Trophoblast cell (in vitro differentiated cells and primary cell): ENCODE results near the gene ZNF613.

Experiments
- DNase-seq, 2 donors: peaks; one replicate each; pipeline ENCODE4 v3.0.0-alpha.2; 2016
- H2AFZ ChIP-seq: 2 replicates; pipeline ENCODE4 v1.6.1; 2013; ENCODE audit warnings: low read length, moderate library complexity, mild to moderate bottlenecking; ENCODE audit not compliant: insufficient read depth, poor library complexity
- H2AK5ac ChIP-seq: 2 replicates; pipeline ENCODE4 v1.6.1; 2013; ENCODE audit warnings: mild to moderate bottlenecking, low read length
- H2BK120ac ChIP-seq: 2 replicates; pipeline ENCODE4 v1.6.1; 2013; ENCODE audit warnings: low read length, mild to moderate bottlenecking, moderate library complexity; ENCODE audit not compliant: insufficient read depth, poor library complexity
- H2BK12ac ChIP-seq: 2 replicates; pipeline ENCODE4 v1.6.1; 2013; ENCODE audit warnings: mild to moderate bottlenecking, low read length, moderate library complexity
- H2BK5ac ChIP-seq: 2 replicates; pipeline ENCODE4 v1.6.1; 2013; ENCODE audit warnings: low read length, low read depth, moderate library complexity, mild to moderate bottlenecking; ENCODE audit not compliant: poor library complexity
- H3K14ac ChIP-seq: 2 replicates; pipeline ENCODE4 v1.6.1; 2013; ENCODE audit warnings: mild to moderate bottlenecking, low read length
- H3K18ac ChIP-seq: 2 replicates; pipeline ENCODE4 v1.6.1; 2013; ENCODE audit warnings: mild to moderate bottlenecking, low read length
- H3K23ac ChIP-seq: 2 replicates; pipeline ENCODE4 v1.6.1; 2013; ENCODE audit warnings: low read length
- H3K27ac ChIP-seq: 2 replicates; pipeline ENCODE4 v1.5.1; 2013; ENCODE audit warnings: low read depth, mild to moderate bottlenecking, inconsistent platforms, low read length, moderate library complexity
- H3K27me3 ChIP-seq: 2 replicates; pipeline ENCODE4 v1.6.1; 2013; ENCODE audit warnings: inconsistent platforms, mild to moderate bottlenecking, low read length, moderate library complexity; ENCODE audit not compliant: insufficient read depth
- H3K36me3 ChIP-seq, 2 experiments: 1 replicate in 1 of 2; 2 replicates in 1 of 2; pipeline ENCODE4 v1.6.1; 2013; ENCODE audit warnings: low read length in 2 of 2, mild to moderate bottlenecking in 2 of 2, moderate library complexity in 1 of 2; ENCODE audit not compliant: insufficient read depth in 2 of 2, control insufficient read depth in 1 of 2
- H3K4ac ChIP-seq: 2 replicates; pipeline ENCODE4 v1.6.1; 2013; ENCODE audit warnings: low read depth, mild to moderate bottlenecking, low read length, moderate library complexity
- H3K4me1 ChIP-seq, 2 experiments: 1 replicate in 1 of 2; 2 replicates in 1 of 2; pipeline ENCODE4 v1.6.1; 2013; ENCODE audit warnings: low read length in 2 of 2, mild to moderate bottlenecking in 2 of 2, moderate library complexity in 1 of 2; ENCODE audit not compliant: insufficient read depth in 2 of 2, control insufficient read depth in 1 of 2
- H3K4me2 ChIP-seq: 2 replicates; pipeline ENCODE4 v1.6.1; 2013; ENCODE audit warnings: inconsistent platforms, mild to moderate bottlenecking, low read length, moderate library complexity
- H3K4me3 ChIP-seq: 2 replicates; pipeline ENCODE4 v1.5.1; 2013; ENCODE audit warnings: mild to moderate bottlenecking, low read depth, low read length, inconsistent platforms
- H3K79me1 ChIP-seq: one replicate; pipeline ENCODE4 v1.6.1; 2013; ENCODE audit warnings: low read length
- H3K79me2 ChIP-seq: 2 replicates; pipeline ENCODE4 v1.6.1; 2013; ENCODE audit warnings: low read length, mild to moderate bottlenecking; ENCODE audit not compliant: control insufficient read depth, insufficient read depth, poor library complexity
- H3K9ac ChIP-seq: 2 replicates; pipeline ENCODE4 v1.6.1; 2013; ENCODE audit warnings: mild to moderate bottlenecking, low read length
- H3K9me3 ChIP-seq: 2 replicates; pipeline ENCODE4 v1.6.1; 2013; ENCODE audit warnings: low read depth, mild to moderate bottlenecking, control low read depth, inconsistent platforms, low read length; ENCODE audit not compliant: insufficient read depth
- H4K12ac ChIP-seq: 2 replicates; pipeline ENCODE4 v1.6.1; 2013; ENCODE audit warnings: low read depth, mild to moderate bottlenecking, low read length, moderate library complexity
- H4K8ac ChIP-seq: 2 replicates; pipeline ENCODE4 v1.6.1; 2013; ENCODE audit warnings: low read depth, mild to moderate bottlenecking, low read length, moderate library complexity
- H4K91ac ChIP-seq: one replicate; pipeline ENCODE4 v1.6.1; 2013; ENCODE audit warnings: low read depth, mild to moderate bottlenecking, low read length, moderate library complexity
- WGBS: extraction: QIAGEN DNeasy Blood & Tissue Kit; methylation state at CpG from one replicate; pipeline ENCODE4 v1.1.7; 2013; ENCODE audit warnings: missing lambda C conversion rate; ENCODE audit not compliant: insufficient read length, insufficient coverage; ENCODE audit errors: extremely low coverage; 5-methylcytosine and 5-hydroxymethylcytosine counted together

Gene ZNF613

DNA sequence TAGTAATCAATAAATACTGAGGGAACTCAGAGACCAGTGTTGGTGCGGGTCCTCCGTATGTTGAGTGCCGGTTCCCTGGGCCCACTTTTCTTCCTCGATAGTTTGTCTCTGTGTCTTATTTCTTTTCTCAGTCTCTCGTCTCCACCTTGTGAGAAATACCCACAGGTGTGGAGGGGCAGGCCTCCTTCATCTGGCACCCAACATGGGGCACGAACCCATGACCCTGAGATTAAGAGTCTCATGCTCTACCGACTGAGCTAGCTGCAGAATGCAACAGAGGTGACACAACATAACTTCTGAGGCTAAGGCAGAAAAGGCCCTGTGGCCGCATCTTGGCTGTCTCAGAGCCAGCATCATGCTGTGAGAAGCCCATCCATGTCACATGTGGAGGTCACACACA, 5.3 kb upstream of the ZNF613 start:
- no peak overlapping the region for H3K23ac ChIP-seq
- H3K27ac ChIP-seq, result no peak overlapping the region
- H3K36me3 ChIP-seq, result no peaks in the 10 kb centered on the region
- peaks cover 27% of the 10 kb centered on the region for H3K9me3 ChIP-seq
- H4K8ac ChIP-seq, result no peak overlapping the region
- no peaks in the 10 kb centered on the region for H3K27me3 ChIP-seq
- no peak overlapping the region for H3K14ac ChIP-seq
- no peak overlapping the region for H4K91ac ChIP-seq
- H2BK12ac ChIP-seq, result no peak overlapping the region
- H3K18ac ChIP-seq, result no peak overlapping the region
- H3K4me2 ChIP-seq, result no peak overlapping the region
- H2AK5ac ChIP-seq, result no peak overlapping the region
- peaks cover 2% of the 10 kb centered on the region for H3K79me2 ChIP-seq
- no peak for DNase-seq
- no peak overlapping the region for H4K12ac ChIP-seq
- no CpG with 5 or more reads among the region's 8 CpGs for WGBS
- no peak overlapping the region for H3K4ac ChIP-seq
- no peaks in the 10 kb centered on the region for H3K4me1 ChIP-seq
- peaks cover 2% of the 10 kb centered on the region for H3K79me1 ChIP-seq
- H3K9ac ChIP-seq, result no peak overlapping the region
- no peak overlapping the region for H2BK120ac ChIP-seq
- no peak overlapping the region for H2AFZ ChIP-seq
- H2BK5ac ChIP-seq, result no peak overlapping the region
- H3K4me3 ChIP-seq, result no peak overlapping the region

DNA sequence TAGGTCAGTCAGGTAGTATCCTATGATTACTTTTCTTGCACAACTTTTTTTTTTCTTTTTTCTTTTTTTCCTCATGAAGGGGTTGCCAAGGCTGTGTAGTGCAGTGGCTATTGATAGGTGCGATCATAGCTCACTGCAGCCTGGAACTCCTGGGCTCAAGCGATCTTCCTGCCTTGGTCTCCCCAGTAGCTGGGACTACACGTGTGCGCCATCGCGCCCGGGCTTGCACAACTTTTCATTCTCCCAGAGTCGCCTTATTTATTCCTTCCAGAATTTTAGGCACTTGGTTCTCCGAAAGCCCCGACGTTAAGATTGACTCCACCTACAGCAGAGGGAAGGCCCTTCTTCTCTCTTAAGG, 867 bp upstream of the ZNF613 start:
- Histone ChIP-seq H3K4me2 (peak overlapping the region; percentile 71), H2BK5ac (no peak overlapping the region), H3K79me2 (peaks cover 12% of the 10 kb centered on the region), H2BK120ac (no peak overlapping the region), H2AFZ (peak overlapping the region; percentile 90), H3K27me3 (no peaks in the 10 kb centered on the region), H2AK5ac (no peak overlapping the region), H4K8ac (peak overlapping the region; percentile 89), H3K4ac (no peak overlapping the region), H4K12ac (peak overlapping the region; percentile 74), H3K18ac (no peak overlapping the region), H3K9me3 (peaks cover 15% of the 10 kb centered on the region), H3K27ac (no peak overlapping the region), H3K4me1 (peaks cover 5 to 7% of the 10 kb centered on the region in 2 experiments), H3K23ac (no peak overlapping the region), H4K91ac (peak overlapping the region; percentile 38), H3K14ac (no peak overlapping the region), H2BK12ac (no peak overlapping the region), H3K79me1 (peaks cover 8% of the 10 kb centered on the region), H3K36me3 (peaks cover 0 to 2% of the 10 kb centered on the region in 2 experiments), H3K4me3 (no peak overlapping the region), H3K9ac (no peak overlapping the region)
- no CpG with 5 or more reads among the region's 11 CpGs for WGBS
- DNase-seq, result no peak

DNA sequence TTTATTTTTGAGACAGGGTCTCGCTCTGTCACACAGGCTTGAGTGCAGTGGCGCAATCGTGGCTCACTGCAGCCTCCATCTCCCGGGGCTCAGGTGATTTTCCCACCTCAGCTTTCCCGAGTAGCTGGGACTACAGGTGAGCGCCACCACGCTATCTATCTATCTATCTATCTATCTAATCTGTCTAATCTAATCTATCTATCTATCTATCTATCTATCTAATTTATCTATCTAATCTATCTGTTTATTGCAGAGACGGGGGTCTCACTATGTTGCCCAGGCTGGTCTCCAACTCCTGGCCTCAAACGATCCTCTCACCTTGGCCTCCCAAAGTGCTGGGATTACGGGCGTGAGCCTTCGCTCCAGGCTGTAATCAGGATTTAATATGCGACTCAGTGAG, 587 bp downstream of the ZNF613 start:
- peak overlapping the region; percentile 29 for H4K91ac ChIP-seq
- peak overlapping the region; percentile 71 for H3K4me2 ChIP-seq
- no peaks in the 10 kb centered on the region for H3K27me3 ChIP-seq
- H3K18ac ChIP-seq, result peak overlapping the region; percentile 29
- H3K27ac ChIP-seq, result no peak overlapping the region
- H2AK5ac ChIP-seq, result peak overlapping the region; percentile 72
- H3K4me3 ChIP-seq, result peak overlapping the region; percentile 84
- peaks cover 5 to 7% of the 10 kb centered on the region in 2 experiments for H3K4me1 ChIP-seq
- H3K9me3 ChIP-seq, result peaks cover 7% of the 10 kb centered on the region
- H4K8ac ChIP-seq, result peak overlapping the region; percentile 53
- H2BK5ac ChIP-seq, result no peak overlapping the region
- no peak overlapping the region for H2BK12ac ChIP-seq
- H2AFZ ChIP-seq, result peak overlapping the region; percentile 32
- peak overlapping the region; percentile 43 for H3K14ac ChIP-seq
- peak overlapping the region; percentile 4 for H4K12ac ChIP-seq
- no peak overlapping the region for H2BK120ac ChIP-seq
- H3K4ac ChIP-seq, result peak overlapping the region; percentile 70
- no peak for DNase-seq
- H3K79me2 ChIP-seq, result peaks cover 12% of the 10 kb centered on the region
- WGBS, result no CpG with 5 or more reads among the region's 13 CpGs
- H3K36me3 ChIP-seq, result peaks cover 10 to 11% of the 10 kb centered on the region in 2 experiments
- no peak overlapping the region for H3K23ac ChIP-seq
- peak overlapping the region; percentile 70 for H3K9ac ChIP-seq
- H3K79me1 ChIP-seq, result peaks cover 8% of the 10 kb centered on the region

DNA sequence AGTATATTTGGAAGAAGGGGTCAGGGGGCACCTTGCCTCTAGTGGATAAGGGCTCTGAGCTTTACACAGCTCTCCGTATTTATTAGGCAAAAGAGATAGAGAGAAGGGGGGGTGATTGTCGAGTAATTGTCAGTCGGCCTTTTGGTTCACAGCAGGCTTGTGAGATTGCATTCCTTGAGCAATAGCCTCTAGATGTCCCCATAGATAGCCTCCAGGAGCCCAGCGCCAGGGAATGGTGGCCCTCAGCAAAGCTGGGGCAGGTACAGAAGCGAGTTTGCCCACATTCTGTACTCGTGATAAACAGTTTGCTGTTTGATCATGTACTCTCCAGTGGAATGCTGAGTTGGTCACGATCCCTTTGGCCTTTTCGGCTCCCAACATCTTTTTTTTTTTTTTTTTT, 4.6 kb downstream of the ZNF613 start:
- no peak overlapping the region for H3K14ac ChIP-seq
- no peak overlapping the region for H3K4me3 ChIP-seq
- H3K36me3 ChIP-seq, result peaks cover 26 to 32% of the 10 kb centered on the region in 2 experiments
- no peak overlapping the region for H2BK120ac ChIP-seq
- no peak overlapping the region for H4K8ac ChIP-seq
- H2BK5ac ChIP-seq, result no peak overlapping the region
- H3K23ac ChIP-seq, result no peak overlapping the region
- no peak overlapping the region for H3K27ac ChIP-seq
- H4K12ac ChIP-seq, result no peak overlapping the region
- H3K4me2 ChIP-seq, result no peak overlapping the region
- H3K4me1 ChIP-seq, result peaks cover 5 to 7% of the 10 kb centered on the region in 2 experiments
- no peak overlapping the region for H2BK12ac ChIP-seq
- DNase-seq, result peak; percentile 94 to 97
- no peak overlapping the region for H3K18ac ChIP-seq
- no peak overlapping the region for H2AK5ac ChIP-seq
- no peak overlapping the region for H2AFZ ChIP-seq
- H3K27me3 ChIP-seq, result no peaks in the 10 kb centered on the region
- no peak overlapping the region for H3K4ac ChIP-seq
- peaks cover 2% of the 10 kb centered on the region for H3K9me3 ChIP-seq
- H3K9ac ChIP-seq, result no peak overlapping the region
- peaks cover 10% of the 10 kb centered on the region for H3K79me2 ChIP-seq
- peaks cover 6% of the 10 kb centered on the region for H3K79me1 ChIP-seq
- WGBS, result no CpG with 5 or more reads among the region's 8 CpGs
- H4K91ac ChIP-seq, result no peak overlapping the region
